AG10803 (cell line): ENCODE data around the gene CSH2.
A peak's percentile ranks its signal among the peaks of the same experiment; 100 is the strongest.

Experiments
- DNase-seq: peaks from one replicate; pipeline ENCODE4 v3.0.0; 2010; ENCODE audit warnings: low read depth
- H3K4me3 ChIP-seq: 2 replicates; pipeline ENCODE4 v1.5.1; 2011; ENCODE audit warnings: mild to moderate bottlenecking, low read length, control low read depth
- CTCF ChIP-seq: conservative IDR thresholded peaks from 2 replicates; pipeline ENCODE4 v1.5.1; 2011; ENCODE audit warnings: mild to moderate bottlenecking, low read length, control low read depth, inconsistent platforms

CSH2 gene

DNA sequence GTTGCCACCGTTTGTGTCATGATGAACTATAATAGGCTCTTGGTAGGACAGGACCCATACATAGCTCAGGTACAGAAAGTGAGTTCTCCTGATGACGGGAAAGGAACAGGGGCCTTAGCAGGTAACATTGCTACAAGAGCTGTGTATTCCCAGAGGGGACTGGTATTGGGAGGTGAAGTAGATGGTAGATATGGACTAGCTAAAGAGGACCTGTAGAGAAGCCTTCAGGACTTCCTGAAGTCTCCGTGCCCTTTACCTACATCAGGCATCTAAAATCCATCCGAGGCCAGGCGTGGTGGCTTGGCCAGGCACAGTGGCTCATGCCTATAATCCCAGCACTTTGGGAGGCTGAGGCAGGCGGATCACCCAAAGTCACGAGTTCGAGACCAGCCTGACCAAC is 18.3 kb downstream of the CSH2 start:
- no peak overlapping the region for H3K4me3 ChIP-seq
- no peak for TF ChIP-seq CTCF
- no peak for DNase-seq

DNA sequence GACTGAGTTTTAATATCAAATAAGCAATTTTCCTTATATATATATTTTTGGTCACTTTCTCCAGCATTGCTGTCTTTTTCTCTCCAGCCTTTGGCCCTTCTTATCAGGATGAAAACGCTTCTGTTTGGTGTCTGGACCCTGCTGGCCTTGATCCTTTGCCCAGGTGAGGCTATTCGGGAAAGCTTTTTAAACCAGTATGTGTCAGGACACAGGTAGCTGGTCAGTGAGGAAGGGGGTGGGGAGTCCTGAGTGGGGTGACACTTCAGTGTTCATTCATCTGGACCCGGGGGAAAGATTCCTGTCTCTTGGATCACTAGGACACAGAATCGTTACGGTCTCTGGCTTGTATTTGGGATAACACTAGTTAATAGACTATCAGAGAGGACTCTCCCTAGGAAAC is 18.8 kb downstream of the CSH2 start:
- H3K4me3 ChIP-seq, result no peak overlapping the region
- no peak for DNase-seq
- TF ChIP-seq CTCF, result no peak

DNA sequence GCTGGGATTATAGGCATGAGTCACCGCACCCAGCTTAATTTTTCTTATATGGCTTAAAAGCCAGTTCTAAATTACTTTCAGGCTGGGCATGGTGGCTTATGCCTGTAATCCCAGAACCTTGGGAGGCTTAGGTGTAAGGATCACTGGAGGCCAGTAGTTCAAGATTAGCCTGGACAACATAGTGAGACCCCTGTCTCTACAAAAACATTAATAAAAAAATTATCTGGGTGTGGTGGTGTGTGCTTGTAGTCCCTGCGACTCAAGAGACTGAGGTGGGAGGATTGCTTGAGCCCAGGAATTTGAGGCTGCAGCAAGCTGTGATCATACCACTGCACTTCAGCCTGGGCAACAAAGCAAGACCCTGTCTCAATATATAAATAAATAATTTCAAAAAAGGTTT is 20.2 kb downstream of the CSH2 start:
- H3K4me3 ChIP-seq, result no peak overlapping the region
- no peak for TF ChIP-seq CTCF
- no peak for DNase-seq

- DNase-seq, result no peak
- H3K4me3 ChIP-seq, result no peak overlapping the region
- TF ChIP-seq CTCF, result no peak
Observed at GRCh38 chr17:63850401-63850800, 23.1 kb downstream of the CSH2 start.

DNA sequence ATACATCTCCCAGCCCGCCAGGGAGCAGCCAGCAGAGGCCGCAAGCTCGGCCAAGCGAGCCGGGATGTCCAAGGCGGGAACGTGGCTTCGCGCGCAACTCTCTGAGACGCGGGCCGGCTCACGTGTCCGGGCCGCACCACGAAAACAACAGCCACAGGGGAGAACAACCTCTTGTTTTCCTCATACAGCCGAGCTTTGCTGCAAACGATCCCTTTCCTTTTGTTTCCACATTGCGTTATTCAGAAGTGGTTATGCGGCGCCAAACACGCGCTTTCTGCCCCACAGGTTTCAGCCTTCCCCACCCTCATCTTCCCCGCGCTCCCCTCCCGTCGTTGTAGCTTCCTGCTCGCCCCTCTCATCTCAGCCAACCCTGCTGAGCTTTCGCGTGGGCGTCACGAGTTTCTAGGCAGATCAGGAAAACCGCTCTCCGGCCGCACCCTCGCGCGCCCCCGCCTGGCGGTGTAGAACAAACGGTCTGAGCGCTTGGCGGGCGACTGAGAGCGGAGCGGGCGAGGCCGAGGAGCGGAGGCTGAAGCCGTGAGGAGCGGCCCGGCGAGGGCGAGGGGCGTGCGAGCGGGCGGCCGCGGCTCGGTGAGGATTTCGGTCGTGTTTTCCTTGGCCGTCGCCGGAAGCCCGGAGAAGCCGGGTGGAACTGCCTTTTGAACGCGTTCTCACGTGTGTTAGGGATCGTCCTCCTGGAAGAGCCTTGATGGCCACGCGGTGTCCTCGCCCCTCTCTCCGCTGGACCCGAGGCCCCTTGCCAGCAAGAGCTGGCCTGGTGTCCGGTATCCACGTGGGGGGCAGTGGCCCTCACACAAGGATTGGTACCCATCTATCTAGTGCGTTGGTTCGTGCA is 24.4 kb downstream of the CSH2 start:
- peak; percentile 48 for TF ChIP-seq CTCF
- peak; percentile 89 for DNase-seq
- H3K4me3 ChIP-seq, result peak overlapping the region; percentile 54

- DNase-seq, result no peak
- TF ChIP-seq CTCF, result no peak
Observed at GRCh38 chr17:63847525-63848249, 25.8 kb downstream of the CSH2 start.

GRCh38 chr17:63845509-63845908 is 28.0 kb downstream of the CSH2 start:
- TF ChIP-seq CTCF, result no peak
- no peak overlapping the region for H3K4me3 ChIP-seq
- DNase-seq, result no peak

More at GRCh38 chr17:63847525-63848249, 25.8 kb downstream of the CSH2 start:
- H3K4me3 ChIP-seq, result no peak overlapping the region
